Lower lobe of right lung (tissue), 2 donors: ENCODE results near the gene RPRM. TPM values are rescaled to one million over a fixed set of nuclear protein-coding genes. Genes with fewer than 3 reads are reported as not detected.
"Not testable (repeated sequence)": the region's sequence is repeated elsewhere in the genome, so short reads cannot be mapped to it uniquely, and the experiment has no call there.

Experiments
- ATAC-seq, 2 donors: fragments of 200-7000 bp; cut with Tn5 transposase; one replicate each; pipeline ENCODE4 v1.9.1; 2020 to 2022; ENCODE audit warnings: mild to moderate bottlenecking in 2 of 2, moderate library complexity in 2 of 2
- DNase-seq: peaks from one replicate; pipeline ENCODE4 v3.0.0-alpha.2; 2020
- H3K27ac ChIP-seq: fragments of 200-600 bp; one replicate; pipeline ENCODE4 v1.8.0; 2022
- H3K27me3 ChIP-seq: fragments of 200-600 bp; one replicate; pipeline ENCODE4 v1.8.0; 2022; ENCODE audit warnings: low read depth
- H3K36me3 ChIP-seq: fragments of 200-600 bp; one replicate; pipeline ENCODE4 v1.8.0; 2022; ENCODE audit warnings: mild to moderate bottlenecking
- H3K4me1 ChIP-seq: fragments of 200-600 bp; one replicate; pipeline ENCODE4 v1.8.0; 2022
- H3K4me3 ChIP-seq: fragments of 200-600 bp; one replicate; pipeline ENCODE4 v1.8.0; 2022; ENCODE audit warnings: mild to moderate bottlenecking
- H3K9me3 ChIP-seq: fragments of 200-600 bp; one replicate; pipeline ENCODE4 v1.8.0; 2022
- CTCF ChIP-seq: fragments of 200-600 bp; IDR thresholded peaks from one replicate; pipeline ENCODE4 v1.8.0; 2022; ENCODE audit warnings: antibody characterized with exemption, mild to moderate bottlenecking
- intact Hi-C: fragments of 100-400 bp; cut with DNase I; formaldehyde crosslinking; loops from one replicate; pipeline ENCODE4 v1.11.0; 2022
- long read RNA-seq: library from polyadenylated mRNA; unstranded; transcript quantifications from one replicate; pipeline ENCODE4 v2.0.0, GENCODE V29; 2021
- total RNA-seq: library from RNA; stranded (reverse); fragmentation: NEBNext Ultra II Directional; extraction: Animal tissue kit (Norgen Biotek cat#: 25700); gene quantifications from one replicate; pipeline ENCODE4 v1.2.1, GENCODE V29; 2021
- donor health status: DM: no; HTN: yes; CAD: no; lungs with severe emphysema.

RPRM gene
- 0.27 TPM for total RNA-seq
- long read RNA-seq = 0 reads

GRCh38 chr2:153478289-153479261, at the start of gene RPRM:
TSS of gene RPRM (minus strand) at chr2:153478762. CDS start at chr2:153478565, 197 bp downstream.
- Histone ChIP-seq H3K9me3 (no peaks in the 10 kb centered on the region), H3K36me3 (no peaks in the 10 kb centered on the region), H3K4me1 (peaks cover 27% of the 10 kb centered on the region), H3K27me3 (peaks cover 53% of the 10 kb centered on the region), H3K27ac (no peak within 1 kb of the TSS), H3K4me3 (peak within 1 kb of the TSS; percentile 58)
- ATAC-seq (peak; percentile 95 to 96), DNase-seq (peak; percentile 81)
- intact Hi-C loops = no loop called here
- TF ChIP-seq CTCF = peak; percentile 92

DNA sequence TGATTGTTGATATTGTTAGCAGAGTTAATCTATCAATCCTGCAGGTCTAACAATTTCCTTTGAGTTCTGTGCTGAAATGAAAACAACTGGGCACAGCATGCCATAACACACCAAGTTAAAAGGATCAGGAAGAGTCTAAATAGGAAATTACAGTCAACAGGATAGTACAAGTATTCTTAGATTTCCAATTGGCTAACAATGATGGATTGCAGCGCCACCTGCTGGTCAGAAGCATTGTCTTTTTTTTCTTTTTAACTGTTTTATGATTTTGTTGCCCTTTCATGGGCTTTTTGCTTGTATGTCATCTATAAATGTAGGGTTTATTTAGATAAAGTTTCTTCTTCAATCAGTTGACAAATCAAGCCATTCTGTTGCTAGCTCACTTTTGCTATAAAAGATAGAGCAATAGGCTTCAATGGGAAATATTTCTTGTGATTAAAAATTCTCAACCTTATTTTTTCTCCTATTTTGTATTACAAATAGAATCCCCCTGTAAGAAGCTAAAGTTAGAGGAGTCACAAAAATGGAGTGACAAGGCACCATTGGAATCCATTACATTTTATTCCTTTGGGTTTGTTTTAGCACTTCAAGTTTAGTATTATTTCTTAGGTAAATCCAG, 40.8 kb upstream of the RPRM start:
- DNase-seq (no peak), ATAC-seq (peak; percentile 30 to 36)
- intact Hi-C loops = no loop called here
- Histone ChIP-seq H3K36me3 (no peaks in the 10 kb centered on the region), H3K27me3 (no peaks in the 10 kb centered on the region), H3K4me3 (no peak overlapping the region), H3K27ac (no peak overlapping the region), H3K4me1 (no peaks in the 10 kb centered on the region), H3K9me3 (no peaks in the 10 kb centered on the region)
- peak; percentile 77 for TF ChIP-seq CTCF

DNA sequence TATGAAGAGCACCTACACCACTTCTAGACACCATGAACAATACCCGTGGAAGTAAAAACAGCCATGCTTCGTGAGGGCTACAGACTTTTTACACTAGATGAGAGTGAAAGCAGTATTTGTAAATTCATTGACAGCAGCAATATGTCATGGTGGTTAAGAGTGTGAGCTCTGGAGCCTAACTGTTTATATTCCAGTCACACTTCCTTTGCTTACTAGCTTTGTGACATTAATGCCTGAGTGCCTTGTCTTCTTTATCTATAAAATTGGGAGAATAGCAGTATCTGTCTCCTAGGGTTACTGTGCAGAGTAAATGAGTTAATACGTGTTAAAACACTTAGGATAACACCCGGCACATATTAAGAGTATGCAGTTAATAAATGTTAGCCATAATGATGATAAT, 33.8 kb upstream of the RPRM start:
- DNase-seq = no peak
- Histone ChIP-seq H3K4me1 (no peaks in the 10 kb centered on the region), H3K27me3 (no peaks in the 10 kb centered on the region), H3K36me3 (no peaks in the 10 kb centered on the region), H3K4me3 (no peak overlapping the region), H3K9me3 (no peaks in the 10 kb centered on the region), H3K27ac (no peak overlapping the region)
- TF ChIP-seq CTCF = no peak
- ATAC-seq = no peak
- intact Hi-C loops = no loop called here

GRCh38 chr2:153510996-153511395, 32.4 kb upstream of the RPRM start:
- intact Hi-C loops = no loop called here
- Histone ChIP-seq H3K4me3 (no peak overlapping the region), H3K9me3 (no peaks in the 10 kb centered on the region), H3K27me3 (no peaks in the 10 kb centered on the region), H3K27ac (no peak overlapping the region), H3K36me3 (no peaks in the 10 kb centered on the region), H3K4me1 (no peaks in the 10 kb centered on the region)
- DNase-seq = no peak
- TF ChIP-seq CTCF = no peak
- no peak for ATAC-seq

GRCh38 chr2:153509133-153509532, 30.6 kb upstream of the RPRM start:
- intact Hi-C loops = no loop called here
- Histone ChIP-seq H3K4me3 (no peak overlapping the region), H3K27me3 (no peaks in the 10 kb centered on the region), H3K4me1 (no peaks in the 10 kb centered on the region), H3K36me3 (no peaks in the 10 kb centered on the region), H3K9me3 (no peaks in the 10 kb centered on the region), H3K27ac (no peak overlapping the region)
- no peak for ATAC-seq
- DNase-seq = no peak
- no peak for TF ChIP-seq CTCF

GRCh38 chr2:153506499-153506898, 27.9 kb upstream of the RPRM start:
- H3K27me3 ChIP-seq, H3K36me3 ChIP-seq, H3K4me3 ChIP-seq, ATAC-seq, H3K27ac ChIP-seq, H3K9me3 ChIP-seq, intact Hi-C loops, H3K4me1 ChIP-seq, DNase-seq: not testable (repeated sequence)
